LNCAP (cell line): ENCODE data around the gene TBC1D1.

Experiments used
- CTCF ChIP-seq: fragments of 450-650 bp; IDR thresholded peaks from 2 replicates; pipeline ENCODE4 v1.5.1; 2017; ENCODE audit warnings: mild to moderate bottlenecking

TBC1D1 gene

GRCh38 chr4:37934609-37935008 is 43.7 kb downstream of the TBC1D1 start:
- no peak for TF ChIP-seq CTCF

GRCh38 chr4:37935026-37935425 is 44.1 kb downstream of the TBC1D1 start:
- TF ChIP-seq CTCF: no peak

GRCh38 chr4:37936889-37937498 is 46.1 kb downstream of the TBC1D1 start:
- TF ChIP-seq CTCF: no peak

- no peak for TF ChIP-seq CTCF
These were observed 47.3 kb downstream of the TBC1D1 start for GRCh38 chr4:37938208-37938607.

- no peak for TF ChIP-seq CTCF
These were observed 55.8 kb downstream of the TBC1D1 start for GRCh38 chr4:37946503-37947179.

GRCh38 chr4:37948542-37948941 is 57.7 kb downstream of the TBC1D1 start:
- TF ChIP-seq CTCF: no peak

- TF ChIP-seq CTCF: no peak
These were observed 58.9 kb downstream of the TBC1D1 start for GRCh38 chr4:37949636-37950426.
